Measurements from ENCODE around the gene PLCXD3. TPM values are rescaled to one million over a fixed set of nuclear protein-coding genes. Genes with fewer than 3 reads are reported as not detected.
"Not testable (repeated sequence)": the region's sequence is repeated elsewhere in the genome, so short reads cannot be mapped to it uniquely, and the experiment has no call there.

The PLCXD3 gene
- total RNA-seq, 1 donor from 2014 or later = not detected

GRCh38 chr5:41325074-41325473 lies 185.3 kb downstream of the PLCXD3 start:
- H3K9me3 Mint-ChIP-seq (ENCODE audit: low read depth) = peaks cover 2% of the 10 kb centered on the region
- TF ChIP-seq CTCF (IDR thresholded peaks at IDR 0.05) = no peak
- peaks cover 4% of the 10 kb centered on the region for H3K27me3 Mint-ChIP-seq (ENCODE audit: low read depth)
- H3K36me3 Mint-ChIP-seq (ENCODE audit: low read depth) = no peaks in the 10 kb centered on the region
- H3K4me3 Mint-ChIP-seq (ENCODE audit: unreplicated experiment) = no peak overlapping the region
- no peak for DNase-seq (ENCODE audit: low spot score)
- H3K4me1 Mint-ChIP-seq (ENCODE audit: low read depth) = no peaks in the 10 kb centered on the region
- H3K27ac Mint-ChIP-seq (ENCODE audit: unreplicated experiment) = no peak overlapping the region

GRCh38 chr5:41322826-41323225 lies 187.6 kb downstream of the PLCXD3 start:
- H3K4me3 Mint-ChIP-seq (ENCODE audit: unreplicated experiment); H3K27ac Mint-ChIP-seq (ENCODE audit: unreplicated experiment); H3K4me1 Mint-ChIP-seq (ENCODE audit: low read depth); H3K36me3 Mint-ChIP-seq (ENCODE audit: low read depth); DNase-seq (ENCODE audit: low spot score); H3K9me3 Mint-ChIP-seq (ENCODE audit: low read depth); H3K27me3 Mint-ChIP-seq (ENCODE audit: low read depth): not testable (repeated sequence)

- Mint-ChIP-seq H3K9me3 (ENCODE audit: low read depth) (no peaks in the 10 kb centered on the region), H3K4me1 (ENCODE audit: low read depth) (no peaks in the 10 kb centered on the region), H3K4me3 (ENCODE audit: unreplicated experiment) (no peak overlapping the region), H3K36me3 (ENCODE audit: low read depth) (no peaks in the 10 kb centered on the region), H3K27ac (ENCODE audit: unreplicated experiment) (no peak overlapping the region), H3K27me3 (ENCODE audit: low read depth) (peaks cover 4% of the 10 kb centered on the region)
- DNase-seq (ENCODE audit: low spot score) = no peak
- TF ChIP-seq CTCF (IDR thresholded peaks at IDR 0.05) = no peak
These were observed 197.8 kb downstream of the PLCXD3 start for GRCh38 chr5:41312478-41313060.

GRCh38 chr5:41312066-41312465 lies 198.3 kb downstream of the PLCXD3 start:
- TF ChIP-seq CTCF (IDR thresholded peaks at IDR 0.05) = no peak
- Mint-ChIP-seq H3K9me3 (ENCODE audit: low read depth) (no peaks in the 10 kb centered on the region), H3K4me3 (ENCODE audit: unreplicated experiment) (no peak overlapping the region), H3K36me3 (ENCODE audit: low read depth) (no peaks in the 10 kb centered on the region), H3K27me3 (ENCODE audit: low read depth) (peaks cover 4% of the 10 kb centered on the region), H3K4me1 (ENCODE audit: low read depth) (no peaks in the 10 kb centered on the region), H3K27ac (ENCODE audit: unreplicated experiment) (no peak overlapping the region)
- no peak for DNase-seq (ENCODE audit: low spot score)

GRCh38 chr5:41309275-41309674 lies 201.1 kb downstream of the PLCXD3 start:
- DNase-seq (ENCODE audit: low spot score) = no peak
- no peaks in the 10 kb centered on the region for H3K9me3 Mint-ChIP-seq (ENCODE audit: low read depth)
- no peak overlapping the region for H3K27ac Mint-ChIP-seq (ENCODE audit: unreplicated experiment)
- H3K4me1 Mint-ChIP-seq (ENCODE audit: low read depth) = no peaks in the 10 kb centered on the region
- TF ChIP-seq CTCF (IDR thresholded peaks at IDR 0.05) = no peak
- H3K27me3 Mint-ChIP-seq (ENCODE audit: low read depth) = peaks cover 4% of the 10 kb centered on the region
- no peaks in the 10 kb centered on the region for H3K36me3 Mint-ChIP-seq (ENCODE audit: low read depth)
- H3K4me3 Mint-ChIP-seq (ENCODE audit: unreplicated experiment) = no peak overlapping the region

- Mint-ChIP-seq H3K9me3 (ENCODE audit: low read depth) (no peaks in the 10 kb centered on the region), H3K36me3 (ENCODE audit: low read depth) (no peaks in the 10 kb centered on the region), H3K27me3 (ENCODE audit: low read depth) (peaks cover 7% of the 10 kb centered on the region), H3K4me3 (ENCODE audit: unreplicated experiment) (no peak overlapping the region), H3K4me1 (ENCODE audit: low read depth) (no peaks in the 10 kb centered on the region), H3K27ac (ENCODE audit: unreplicated experiment) (no peak overlapping the region)
- DNase-seq (ENCODE audit: low spot score) = no peak
- no peak for TF ChIP-seq CTCF (IDR thresholded peaks at IDR 0.05)
These were observed 204.4 kb downstream of the PLCXD3 start for GRCh38 chr5:41306005-41306404.
